HG03521 (cell line): ENCODE measurements around the gene CCDC142.
"Not testable (repeated sequence)": the region's sequence is repeated elsewhere in the genome, so short reads cannot be mapped to it uniquely, and the experiment has no call there.

Experiments used
- ATAC-seq: cut with Tn5 transposase; IDR thresholded peaks from one replicate; pipeline ENCODE4 v1.9.1; 2021; ENCODE audit warnings: mild to moderate bottlenecking, moderate library complexity; ENCODE audit not compliant: unreplicated experiment

The CCDC142 gene

DNA sequence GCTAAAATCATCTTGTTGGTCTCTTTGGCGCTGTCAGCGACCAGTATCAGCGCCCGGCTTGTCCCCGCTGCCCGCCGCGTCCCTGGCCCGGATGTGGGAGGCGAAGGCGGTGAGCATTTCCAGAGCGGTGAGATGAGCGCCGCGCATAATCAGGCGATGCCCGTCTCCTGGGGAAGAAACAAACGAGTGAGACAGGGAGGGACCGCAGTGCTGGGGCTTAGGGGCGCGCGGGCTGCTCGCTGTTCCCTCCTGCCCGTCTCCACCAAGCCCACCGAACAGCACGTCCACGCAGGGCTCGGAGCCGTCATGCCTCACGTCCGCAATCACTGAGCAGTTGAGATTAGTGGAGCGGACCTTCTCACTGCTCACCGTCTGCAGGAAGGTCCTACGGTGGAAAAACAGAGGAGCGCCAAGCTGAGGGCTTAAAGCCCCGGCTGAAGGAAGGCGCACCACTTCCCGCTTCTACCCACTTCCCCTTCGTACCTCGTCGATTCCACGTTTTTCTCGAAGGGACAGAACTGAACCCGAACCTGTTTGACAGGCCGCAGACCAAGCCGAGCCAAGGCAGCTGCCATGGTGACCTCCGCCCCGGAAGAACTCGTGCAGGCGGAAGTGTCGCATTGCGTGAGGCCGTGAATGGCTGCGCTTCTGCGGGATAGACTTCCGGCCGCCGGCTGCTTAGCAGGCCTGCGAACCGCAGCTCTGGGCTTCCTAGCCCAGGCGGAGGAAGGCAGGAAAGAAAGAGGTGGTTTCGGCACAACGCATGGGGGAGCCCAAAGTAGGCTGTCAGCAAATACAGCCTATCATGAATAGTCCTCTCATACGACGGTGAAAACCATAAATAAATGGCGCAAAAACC is 10.5 kb downstream of the CCDC142 start, which contains the start of gene MRPL53:
TSS of gene MRPL53 (minus strand) at position 595 of the 859 bp plus-strand sequence. CDS start at position 575, 20 bp downstream.
- ATAC-seq: peak; percentile 82

DNA sequence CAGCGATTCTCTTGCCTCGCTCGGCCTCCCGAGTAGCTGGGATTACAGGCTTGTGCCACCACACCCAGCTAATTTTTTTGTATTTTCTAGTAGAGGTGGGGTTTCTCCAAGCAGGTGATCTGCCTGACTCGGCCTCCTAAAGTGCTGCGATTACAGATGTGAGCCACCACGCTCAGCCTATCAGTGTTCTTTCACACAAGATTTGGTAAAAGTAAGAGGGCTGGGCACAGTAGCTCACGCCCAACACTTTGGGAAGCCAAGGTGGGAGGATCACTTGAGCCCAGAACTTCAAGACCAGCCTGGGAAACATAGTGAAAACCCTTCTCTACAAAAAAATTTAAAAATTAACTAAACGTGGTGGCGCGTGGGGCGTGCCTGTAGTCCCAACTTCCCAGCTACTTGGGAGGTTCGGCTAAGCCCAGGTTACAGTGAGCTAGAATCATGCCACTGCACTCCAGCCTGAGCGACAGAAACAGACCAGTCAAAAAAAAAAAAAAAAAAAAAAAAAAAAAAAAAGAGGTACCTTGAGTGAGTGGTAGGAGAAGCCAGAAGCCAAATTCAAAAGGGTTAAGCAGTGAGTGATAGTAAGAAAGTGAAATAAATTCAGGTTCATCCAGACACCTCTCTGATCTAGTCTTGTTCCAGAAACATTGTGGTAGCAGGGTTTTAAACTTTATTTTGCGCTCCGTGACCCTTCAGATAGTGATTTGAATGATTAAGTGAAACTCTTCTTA is 11.3 kb downstream of the CCDC142 start:
- ATAC-seq: no peak

DNA sequence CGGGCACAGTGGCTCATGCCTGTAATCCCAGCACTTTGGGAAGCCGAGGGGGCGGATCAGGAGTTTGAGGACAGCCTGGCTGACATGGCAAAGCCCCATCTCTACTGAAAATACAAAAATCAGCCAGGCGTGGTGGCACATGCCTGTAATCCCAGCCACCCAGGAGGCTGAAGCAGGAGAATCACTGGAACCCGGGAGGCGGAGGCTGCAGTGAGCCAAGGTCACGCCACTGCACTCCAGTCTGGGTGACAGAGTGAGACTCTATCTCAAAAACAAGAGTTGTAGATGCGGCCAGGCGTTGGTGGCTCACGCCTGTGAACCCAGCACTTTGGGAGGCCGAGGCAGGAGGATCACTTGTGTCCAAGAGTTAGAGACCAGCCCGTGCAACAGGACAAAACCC is 12.1 kb downstream of the CCDC142 start:
- not testable (repeated sequence) for ATAC-seq

DNA sequence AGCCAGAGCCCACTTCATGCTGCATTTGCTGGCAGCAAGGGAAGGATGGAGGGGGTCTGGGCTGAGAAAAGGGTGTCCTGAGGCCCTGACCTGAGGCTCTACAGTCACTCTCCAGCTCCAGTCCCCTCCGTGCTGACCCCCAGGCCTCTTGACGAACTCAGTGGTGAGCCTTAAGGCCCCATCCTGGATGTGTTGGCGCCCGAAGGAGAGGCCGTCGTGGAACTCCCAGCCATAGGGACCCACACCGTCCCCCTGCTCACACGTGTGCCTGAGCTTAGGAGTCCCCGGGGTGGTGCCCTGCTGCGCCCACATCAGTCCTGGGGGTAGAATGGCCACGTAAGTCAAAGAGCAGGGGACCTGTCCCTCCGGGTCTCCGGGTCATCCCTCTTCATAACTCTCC is 18.4 kb downstream of the CCDC142 start:
- no peak for ATAC-seq

DNA sequence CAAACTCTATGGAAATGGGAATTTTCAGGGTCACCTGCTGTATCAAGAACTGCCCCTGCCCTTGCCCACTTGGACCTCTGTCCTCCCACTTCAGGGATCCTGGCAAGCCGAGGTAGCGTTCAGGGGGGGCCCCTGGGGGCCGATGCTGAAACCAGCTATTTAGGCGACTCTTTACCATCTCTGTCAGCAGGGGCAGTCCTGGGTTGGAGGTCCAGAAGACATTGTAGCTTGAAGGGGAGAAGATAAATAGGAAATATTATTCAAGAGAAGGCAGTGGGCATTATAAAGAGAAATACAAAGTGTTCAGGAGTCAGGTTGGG is 20.1 kb downstream of the CCDC142 start:
- ATAC-seq: no peak

DNA sequence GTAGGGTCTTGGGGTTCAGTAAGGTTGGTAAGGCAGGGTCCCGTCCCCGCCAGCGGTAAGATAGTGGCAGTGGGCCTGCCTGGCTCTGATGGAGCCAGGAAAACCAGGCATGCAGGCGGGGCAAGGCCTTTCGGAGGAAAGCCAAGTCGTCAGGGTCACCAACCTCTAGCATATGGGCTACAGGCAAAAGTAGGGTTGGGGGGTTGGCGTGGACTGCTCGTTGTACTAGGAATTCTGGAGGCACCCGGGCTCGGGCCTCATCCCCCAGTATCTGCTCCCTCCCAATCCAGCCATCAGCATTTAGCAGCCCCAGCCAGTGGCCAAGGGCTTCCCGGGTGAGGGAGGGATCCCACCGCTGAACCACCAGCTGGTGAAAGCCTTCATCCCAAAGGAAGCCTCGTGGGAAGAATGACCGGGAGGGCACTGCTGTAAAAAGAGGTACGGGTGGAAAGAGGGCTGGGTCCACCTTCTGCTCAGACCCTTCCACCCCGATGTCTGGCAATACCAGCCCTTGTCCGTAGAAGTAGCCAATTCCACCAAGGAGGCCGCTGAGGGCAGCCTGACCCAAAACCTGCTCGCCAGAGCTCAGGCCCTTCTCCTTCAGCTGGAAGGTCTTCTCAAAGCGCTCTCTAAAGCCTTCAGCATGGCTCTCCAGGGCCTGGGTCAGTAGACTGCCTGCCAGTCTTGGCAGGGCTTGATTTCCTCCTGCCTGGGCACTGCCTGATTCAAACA is 20.6 kb downstream of the CCDC142 start:
- ATAC-seq: no peak

DNA sequence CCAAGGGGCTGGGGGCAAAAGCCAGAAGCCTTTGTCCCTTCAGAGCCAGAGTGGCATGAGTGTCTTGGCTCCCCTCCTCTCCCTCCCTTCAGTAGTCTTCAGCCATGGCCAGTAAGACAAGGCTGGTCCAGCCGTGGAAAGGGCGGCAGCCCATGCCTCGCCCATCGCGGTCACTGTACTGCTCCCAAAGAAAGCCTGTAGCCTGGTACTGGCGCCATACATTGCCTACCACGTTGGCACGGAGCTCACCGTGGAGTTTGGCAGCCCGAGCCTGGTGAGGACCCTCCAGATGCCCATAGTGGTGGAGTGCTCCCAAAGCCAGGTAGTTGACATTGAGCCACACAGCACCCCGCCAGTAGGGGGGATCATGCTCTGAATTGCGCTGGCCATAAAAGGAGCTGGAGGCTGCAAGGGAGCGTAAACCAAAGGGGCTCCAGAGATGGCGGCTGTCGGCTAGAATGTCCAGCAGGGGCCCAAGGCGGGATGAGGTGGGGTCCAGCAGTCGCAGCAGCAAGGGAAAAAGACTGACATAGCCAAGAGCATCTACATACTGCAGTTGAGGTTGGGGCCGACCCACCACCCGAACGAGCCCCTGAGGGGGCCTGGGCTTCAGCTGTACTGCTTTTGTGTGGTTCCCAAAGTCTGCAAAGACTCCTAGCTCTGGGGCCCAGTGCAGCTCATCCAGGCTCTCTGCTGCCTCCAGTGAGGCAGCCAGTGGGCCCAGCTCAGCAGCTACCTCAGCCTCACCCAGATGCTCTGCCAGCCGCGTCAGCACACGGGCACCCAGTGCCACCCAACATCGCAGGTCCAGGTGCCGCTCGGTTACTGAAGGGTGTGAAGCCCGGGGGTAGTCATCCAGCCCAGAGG is 21.4 kb downstream of the CCDC142 start:
- ATAC-seq: no peak

DNA sequence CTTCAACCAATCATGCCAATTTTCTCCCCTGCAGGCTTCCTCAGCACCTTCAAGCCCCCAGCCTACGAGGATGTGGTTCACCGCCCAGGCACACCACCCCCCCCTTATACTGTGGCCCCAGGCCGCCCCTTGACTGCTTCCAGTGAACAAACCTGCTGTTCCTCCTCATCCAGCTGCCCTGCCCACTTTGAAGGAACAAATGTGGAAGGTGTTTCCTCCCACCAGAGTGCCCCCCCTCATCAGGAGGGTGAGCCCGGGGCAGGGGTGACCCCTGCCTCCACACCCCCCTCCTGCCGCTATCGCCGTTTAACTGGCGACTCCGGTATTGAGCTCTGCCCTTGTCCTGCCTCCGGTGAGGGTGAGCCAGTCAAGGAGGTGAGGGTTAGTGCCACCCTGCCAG is 22.6 kb downstream of the CCDC142 start:
- ATAC-seq: not testable (repeated sequence)

DNA sequence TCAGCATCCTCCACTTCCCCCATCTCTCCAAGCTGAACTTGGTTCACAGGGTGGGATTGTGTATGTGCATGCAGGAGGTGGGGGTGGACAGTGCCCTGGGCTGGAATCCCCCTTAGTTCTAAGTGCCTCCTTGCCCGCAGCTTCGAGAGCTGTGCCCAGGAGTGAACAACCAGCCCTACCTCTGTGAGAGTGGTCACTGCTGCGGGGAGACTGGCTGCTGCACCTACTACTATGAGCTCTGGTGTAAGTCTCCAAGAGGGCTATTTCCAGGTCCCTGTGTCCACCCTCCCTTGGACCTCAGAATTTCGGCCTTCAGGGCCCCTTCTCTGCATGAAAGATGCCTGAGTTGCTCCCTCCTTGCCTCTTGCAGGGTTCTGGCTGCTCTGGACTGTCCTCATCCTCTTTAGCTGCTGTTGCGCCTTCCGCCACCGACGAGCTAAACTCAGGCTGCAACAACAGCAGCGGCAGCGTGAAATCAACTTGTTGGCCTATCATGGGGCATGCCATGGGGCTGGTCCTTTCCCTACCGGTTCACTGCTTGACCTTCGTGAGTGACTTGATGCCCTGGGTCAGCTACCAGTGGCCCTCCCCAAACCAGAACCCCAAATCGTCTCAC is 23.2 kb downstream of the CCDC142 start:
- ATAC-seq: not testable (repeated sequence)

DNA sequence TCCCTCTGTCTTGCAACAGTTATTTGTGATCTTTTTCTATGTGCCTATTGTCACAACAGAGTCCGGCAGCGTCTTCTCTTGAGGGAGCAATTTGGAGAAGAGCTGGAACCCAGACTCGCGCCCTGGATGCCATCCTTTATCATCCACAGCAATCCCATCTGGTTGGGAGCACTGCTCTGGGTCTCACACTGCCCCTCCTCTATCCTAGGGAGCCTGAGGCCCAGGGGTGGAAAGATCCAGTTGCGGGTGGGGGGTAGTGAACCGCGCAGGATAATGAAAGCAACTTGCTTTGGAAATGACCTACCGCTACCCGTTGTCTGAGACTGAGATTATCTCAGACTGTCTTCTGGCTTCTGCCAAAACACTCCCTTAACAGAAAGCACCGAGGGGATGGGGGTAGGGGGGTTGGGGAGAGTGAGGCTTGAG is 23.8 kb downstream of the CCDC142 start:
- ATAC-seq: no peak

DNA sequence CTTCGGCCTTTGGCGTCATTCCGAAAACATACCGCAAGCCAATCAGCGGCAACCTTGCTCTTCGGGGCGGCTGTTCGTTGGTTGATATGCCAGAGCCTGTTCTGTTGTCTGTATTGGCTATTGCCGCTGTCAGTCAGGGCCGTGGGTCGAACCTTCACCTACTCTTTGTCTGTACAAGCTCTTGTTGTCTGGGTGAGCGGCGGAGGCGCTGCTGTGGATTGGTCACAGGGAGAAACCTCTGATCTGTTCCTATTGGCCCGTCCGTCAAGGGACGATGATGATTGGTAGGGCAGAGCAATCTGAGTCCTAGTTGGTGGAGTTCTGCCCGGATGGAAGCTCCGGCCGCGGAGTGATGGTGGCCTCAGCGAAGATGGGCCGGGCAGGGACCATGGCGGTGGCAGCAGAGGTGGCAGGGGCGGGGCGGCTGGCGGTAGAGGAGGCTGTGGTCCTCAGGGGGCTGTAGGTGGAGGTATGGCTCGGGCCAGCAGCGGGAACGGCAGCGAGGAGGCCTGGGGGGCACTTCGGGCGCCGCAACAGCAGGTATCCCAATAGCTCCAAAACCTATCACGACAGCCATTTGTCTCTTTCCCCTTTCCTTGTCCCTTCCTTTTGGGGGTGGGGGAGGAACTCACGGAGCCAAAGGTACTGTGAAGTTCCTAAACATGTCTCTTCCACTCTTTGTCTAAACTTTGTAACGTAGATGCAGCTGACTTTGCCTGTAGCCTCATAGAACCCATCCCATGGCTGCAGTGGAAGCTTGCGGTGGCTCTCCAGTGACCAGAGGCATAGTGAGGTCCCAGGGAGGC is 24.5 kb downstream of the CCDC142 start, which contains the start of gene WBP1:
TSS of gene WBP1 (plus strand) at position 307 of the 806 bp plus-strand sequence. CDS start at position 472, 165 bp downstream.
- ATAC-seq: peak; percentile 75

DNA sequence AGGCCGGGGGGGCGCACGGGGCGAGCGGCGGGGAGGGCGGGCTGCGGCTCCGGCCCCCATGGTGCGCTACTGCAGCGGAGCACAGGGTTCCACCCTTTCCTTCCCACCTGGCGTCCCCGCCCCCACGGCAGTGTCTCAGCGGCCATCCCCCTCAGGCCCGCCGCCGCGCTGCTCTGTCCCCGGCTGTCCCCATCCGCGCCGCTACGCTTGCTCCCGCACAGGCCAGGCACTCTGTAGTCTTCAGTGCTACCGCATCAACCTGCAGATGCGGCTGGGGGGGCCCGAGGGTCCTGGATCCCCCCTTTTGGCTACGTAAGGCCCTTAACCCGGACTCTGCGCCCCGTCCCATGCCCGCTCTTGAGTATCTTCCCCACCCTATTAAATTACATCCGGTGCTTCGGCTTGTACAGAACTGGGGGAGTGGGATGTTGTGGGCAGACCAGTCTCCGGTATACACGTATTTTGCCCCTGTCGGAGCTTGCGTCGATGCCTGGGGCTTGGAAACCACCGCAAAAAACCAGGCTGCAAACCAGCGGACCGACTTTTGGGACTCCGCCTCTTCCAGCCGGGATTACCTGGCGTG is 25.2 kb downstream of the CCDC142 start:
- ATAC-seq: peak; percentile 34

DNA sequence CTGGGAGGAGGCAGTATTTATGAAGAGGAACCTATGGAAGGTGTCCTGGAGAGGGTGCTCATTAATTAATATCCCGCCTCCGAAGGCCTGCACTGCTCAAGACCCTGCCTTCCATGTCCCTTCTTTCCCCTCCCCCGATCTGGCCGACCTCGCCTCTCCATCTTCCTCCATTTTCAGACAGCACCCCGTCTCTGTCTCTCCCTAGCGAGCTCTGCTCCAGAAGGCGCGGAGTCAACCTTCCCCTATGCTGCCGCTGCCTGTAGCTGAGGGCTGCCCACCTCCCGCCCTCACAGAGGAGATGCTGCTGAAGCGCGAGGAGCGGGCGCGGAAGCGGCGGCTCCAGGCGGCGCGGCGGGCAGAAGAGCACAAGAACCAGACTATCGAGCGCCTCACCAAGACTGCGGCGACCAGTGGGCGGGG is 25.7 kb downstream of the CCDC142 start:
- no peak for ATAC-seq

DNA sequence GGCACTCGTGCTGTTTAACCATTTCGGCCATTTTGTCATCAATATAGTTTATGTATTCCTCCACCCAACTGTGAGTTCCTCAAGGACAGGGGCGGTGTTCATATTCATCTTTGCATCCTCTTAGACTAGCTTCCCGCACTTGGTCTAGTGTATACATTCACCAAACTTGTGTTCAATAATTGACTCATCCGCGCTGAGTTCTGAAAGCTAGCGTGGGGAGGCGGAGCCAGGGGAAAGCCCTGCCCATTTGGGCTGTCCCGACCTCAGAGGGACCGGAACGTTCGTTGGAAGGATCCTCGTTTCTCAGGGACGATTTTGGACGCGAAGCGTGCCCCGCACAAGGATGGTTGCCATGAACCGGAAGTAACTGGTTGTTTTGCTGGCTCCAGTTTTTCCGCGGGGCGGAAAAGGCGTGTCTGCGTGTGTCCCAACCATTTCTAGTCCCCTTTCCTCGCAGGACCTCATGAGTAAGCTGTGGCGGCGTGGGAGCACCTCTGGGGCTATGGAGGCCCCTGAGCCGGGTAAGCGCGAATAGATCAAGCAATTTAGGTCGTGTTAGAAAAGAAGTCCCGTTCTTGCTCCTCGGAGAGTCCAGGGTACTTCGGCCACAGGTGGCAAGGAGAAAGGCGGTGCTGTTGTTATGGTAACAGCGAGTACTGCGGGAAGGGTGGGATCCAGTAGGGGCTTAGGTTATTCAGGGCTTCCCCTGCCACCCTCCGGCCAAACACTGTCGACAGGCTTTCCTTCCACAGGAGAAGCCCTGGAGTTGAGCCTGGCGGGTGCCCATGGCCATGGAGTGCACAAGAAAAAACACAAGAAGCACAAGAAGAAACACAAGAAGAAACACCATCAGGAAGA is 27.9 kb downstream of the CCDC142 start, which contains the start of gene INO80B:
TSS of gene INO80B (plus strand) at position 434 of the 858 bp plus-strand sequence. CDS start at position 464, 30 bp downstream.
- peak; percentile 39 for ATAC-seq

DNA sequence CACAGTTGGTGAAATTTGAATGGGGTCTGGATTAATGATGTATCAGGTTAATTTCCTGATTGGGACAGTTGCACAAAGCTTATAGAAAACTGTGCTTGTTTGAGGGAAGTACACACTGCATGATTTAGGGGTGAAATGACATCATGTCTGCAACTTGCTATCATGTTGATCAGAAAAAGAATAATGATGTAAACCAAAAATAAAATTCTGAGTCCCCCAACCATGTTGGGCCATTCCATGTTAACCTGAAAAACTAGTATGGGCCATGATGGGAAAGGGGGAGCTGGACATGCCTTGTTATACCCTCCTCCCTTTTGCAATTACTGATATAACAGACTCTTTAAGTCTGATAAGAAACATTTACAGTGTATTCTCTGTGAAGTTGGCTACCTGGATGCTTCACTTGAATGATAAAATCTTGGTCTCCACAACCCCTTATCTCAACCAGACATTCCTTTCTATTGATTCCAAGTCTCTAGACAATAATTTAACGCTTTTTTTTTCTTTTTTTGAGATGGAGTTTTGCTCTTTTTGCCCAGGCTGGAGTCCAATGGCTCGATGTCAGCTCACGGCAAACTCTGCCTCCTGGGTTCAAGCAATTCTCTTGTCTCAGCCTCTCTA is 32.1 kb downstream of the CCDC142 start:
- no peak for ATAC-seq

DNA sequence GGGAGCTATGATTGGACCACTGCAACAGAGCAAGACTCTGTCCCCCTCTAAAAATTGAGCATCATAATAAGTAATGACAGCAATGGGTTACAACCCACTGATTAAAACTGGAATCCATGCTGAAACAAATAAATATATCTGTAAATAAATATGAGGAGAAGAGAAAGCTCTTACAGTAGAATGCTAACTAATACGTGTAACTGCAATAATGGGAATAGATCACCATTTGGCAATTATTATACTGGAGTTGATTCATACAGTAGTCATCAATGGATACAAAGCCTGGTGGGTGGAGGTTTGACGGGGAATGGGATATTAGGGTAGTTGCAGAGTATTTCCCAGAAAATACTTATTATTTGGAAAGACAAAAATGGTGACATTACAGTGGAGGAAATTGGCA is 34.0 kb downstream of the CCDC142 start:
- no peak for ATAC-seq
